Neural progenitor cell (in vitro differentiated cells): ENCODE data around the gene CNTNAP2. TPM values are rescaled to one million over a fixed set of nuclear protein-coding genes. Genes with fewer than 3 reads are reported as not detected.

Source experiments
- DNase-seq: peaks from one replicate; pipeline ENCODE4 v3.0.0-alpha.2; 2016; ENCODE audit warnings: low spot score
- H2AFZ ChIP-seq: fragments of 200-600 bp; sonication (generic); replicated peaks from 2 replicates; pipeline ENCODE4 v1.6.1; 2016; ENCODE audit warnings: antibody characterized with exemption
- H3F3A ChIP-seq: fragments of 200-600 bp; sonication (generic); 2 replicates; pipeline ENCODE4 v1.6.1; 2016; ENCODE audit warnings: antibody characterized with exemption, low read depth
- H3K27ac ChIP-seq: fragments of 200-600 bp; sonication (generic); 2 replicates; pipeline ENCODE4 v1.5.1; 2016; ENCODE audit warnings: mild to moderate bottlenecking
- H3K27me3 ChIP-seq: fragments of 200-600 bp; sonication (generic); 2 replicates; pipeline ENCODE4 v1.6.1; 2016; ENCODE audit warnings: mild to moderate bottlenecking, moderate library complexity
- H3K36me3 ChIP-seq: fragments of 200-600 bp; sonication (generic); 2 replicates; pipeline ENCODE4 v1.5.1; 2016
- H3K4me1 ChIP-seq: fragments of 200-600 bp; sonication (generic); 2 replicates; pipeline ENCODE4 v1.6.1; 2016; ENCODE audit warnings: mixed run types
- H3K4me2 ChIP-seq: fragments of 200-600 bp; sonication (generic); 2 replicates; pipeline ENCODE4 v1.6.1; 2016
- H3K4me3 ChIP-seq: fragments of 200-600 bp; sonication (generic); 2 replicates; pipeline ENCODE4 v1.5.1; 2016
- H3K79me2 ChIP-seq: fragments of 200-600 bp; sonication (generic); 2 replicates; pipeline ENCODE4 v1.6.1; 2016; ENCODE audit warnings: low read depth
- H3K9ac ChIP-seq: fragments of 200-600 bp; sonication (generic); 2 replicates; pipeline ENCODE4 v1.6.1; 2016
- H3K9me3 ChIP-seq: fragments of 200-600 bp; sonication (generic); 2 replicates; pipeline ENCODE4 v1.5.1; 2016; ENCODE audit warnings: low read depth
- H4K20me1 ChIP-seq: fragments of 200-600 bp; sonication (generic); 2 replicates; pipeline ENCODE4 v1.6.1; 2016; ENCODE audit warnings: low read depth
- H3K27ac Mint-ChIP-seq: 3 replicates; pipeline ENCODE4 v1.8.0; 2021; ENCODE audit warnings: mixed read lengths
- H3K27me3 Mint-ChIP-seq: 2 replicates; pipeline ENCODE4 v1.8.0; 2022; ENCODE audit warnings: low read depth, mild to moderate bottlenecking, inconsistent platforms, moderate library complexity, mixed read lengths; ENCODE audit not compliant: insufficient read depth
- H3K36me3 Mint-ChIP-seq: 3 replicates; pipeline ENCODE4 v1.8.0; 2021; ENCODE audit warnings: mixed read lengths
- H3K4me1 Mint-ChIP-seq: 3 replicates; pipeline ENCODE4 v1.8.0; 2021; ENCODE audit warnings: mixed read lengths
- H3K4me3 Mint-ChIP-seq: 3 replicates; pipeline ENCODE4 v1.8.0; 2021; ENCODE audit warnings: mild to moderate bottlenecking, moderate library complexity, mixed read lengths
- H3K9me3 Mint-ChIP-seq: 3 replicates; pipeline ENCODE4 v1.8.0; 2020; ENCODE audit warnings: mixed read lengths
- CTCF ChIP-seq: fragments of 200-600 bp; sonication (generic); IDR thresholded peaks from 2 replicates; pipeline ENCODE4 v1.5.1; 2017; ENCODE audit warnings: antibody characterized with exemption, mild to moderate bottlenecking
- EZH2 ChIP-seq: fragments of 200-600 bp; sonication (generic); IDR thresholded peaks from 2 replicates; pipeline ENCODE4 v1.6.1; 2017; ENCODE audit warnings: antibody characterized with exemption, mild to moderate bottlenecking, moderate library complexity
- EZH2phosphoT487 ChIP-seq: fragments of 200-600 bp; sonication (generic); IDR thresholded peaks from 2 replicates; pipeline ENCODE4 v1.6.1; 2017; ENCODE audit warnings: antibody characterized with exemption
- total RNA-seq: library from RNA; depleted of rRNA; stranded (reverse); fragments of >200 nt; gene quantifications from 2 replicates; pipeline ENCODE4 v1.2.3, GENCODE V29; 2015; ENCODE audit warnings: low replicate concordance

Gene CNTNAP2
- total RNA-seq, 1 donor from 2014 or later: 126 TPM

- no peak overlapping the region for H3K27ac Mint-ChIP-seq
- H3K4me2 ChIP-seq: no peak overlapping the region
- TF ChIP-seq CTCF: no peak
- TF ChIP-seq EZH2: no peak
- no peak for TF ChIP-seq EZH2phosphoT487
- H3K4me3 ChIP-seq: no peak overlapping the region
- no peaks in the 10 kb centered on the region for H3K27me3 Mint-ChIP-seq
- H3K4me1 ChIP-seq: no peaks in the 10 kb centered on the region
- no peak overlapping the region for H3K27ac ChIP-seq
- no peaks in the 10 kb centered on the region for H3K9me3 ChIP-seq
- H3F3A ChIP-seq: no peaks in the 10 kb centered on the region
- no peaks in the 10 kb centered on the region for H3K9me3 Mint-ChIP-seq
- no peak overlapping the region for H2AFZ ChIP-seq
- DNase-seq: no peak
- no peaks in the 10 kb centered on the region for H3K36me3 Mint-ChIP-seq
- no peaks in the 10 kb centered on the region for H3K4me1 Mint-ChIP-seq
- H3K36me3 ChIP-seq: no peaks in the 10 kb centered on the region
- no peaks in the 10 kb centered on the region for H3K27me3 ChIP-seq
- no peak overlapping the region for H3K4me3 Mint-ChIP-seq
- no peaks in the 10 kb centered on the region for H3K79me2 ChIP-seq
- no peaks in the 10 kb centered on the region for H4K20me1 ChIP-seq
- H3K9ac ChIP-seq: no peak overlapping the region
These were observed 821.2 kb downstream of the CNTNAP2 start for GRCh38 chr7:146937836-146938235.

GRCh38 chr7:146943483-146943882 is 826.9 kb downstream of the CNTNAP2 start:
- Histone ChIP-seq H2AFZ (no peak overlapping the region), H3K79me2 (no peaks in the 10 kb centered on the region), H3K4me3 (no peak overlapping the region), H3K9ac (no peak overlapping the region), H4K20me1 (no peaks in the 10 kb centered on the region), H3K27ac (no peak overlapping the region), H3K4me1 (no peaks in the 10 kb centered on the region), H3F3A (no peaks in the 10 kb centered on the region), H3K9me3 (no peaks in the 10 kb centered on the region), H3K36me3 (no peaks in the 10 kb centered on the region), H3K27me3 (no peaks in the 10 kb centered on the region), H3K4me2 (no peak overlapping the region)
- Mint-ChIP-seq H3K9me3 (no peaks in the 10 kb centered on the region), H3K4me1 (no peaks in the 10 kb centered on the region), H3K27ac (no peak overlapping the region), H3K4me3 (no peak overlapping the region), H3K27me3 (no peaks in the 10 kb centered on the region), H3K36me3 (no peaks in the 10 kb centered on the region)
- no peak for TF ChIP-seq EZH2
- no peak for TF ChIP-seq CTCF
- TF ChIP-seq EZH2phosphoT487: no peak
- DNase-seq: no peak

- no peaks in the 10 kb centered on the region for H3K27me3 Mint-ChIP-seq
- TF ChIP-seq EZH2: no peak
- TF ChIP-seq CTCF: no peak
- TF ChIP-seq EZH2phosphoT487: no peak
- no peaks in the 10 kb centered on the region for H4K20me1 ChIP-seq
- H3K36me3 ChIP-seq: no peaks in the 10 kb centered on the region
- no peak overlapping the region for H3K27ac Mint-ChIP-seq
- H3K79me2 ChIP-seq: no peaks in the 10 kb centered on the region
- H3K4me1 ChIP-seq: no peaks in the 10 kb centered on the region
- no peak overlapping the region for H3K9ac ChIP-seq
- no peak overlapping the region for H2AFZ ChIP-seq
- no peaks in the 10 kb centered on the region for H3K9me3 ChIP-seq
- H3K27ac ChIP-seq: no peak overlapping the region
- no peaks in the 10 kb centered on the region for H3K36me3 Mint-ChIP-seq
- no peak overlapping the region for H3K4me3 Mint-ChIP-seq
- no peak overlapping the region for H3K4me3 ChIP-seq
- no peaks in the 10 kb centered on the region for H3K4me1 Mint-ChIP-seq
- no peaks in the 10 kb centered on the region for H3F3A ChIP-seq
- H3K4me2 ChIP-seq: no peak overlapping the region
- DNase-seq: no peak
- peaks cover 14% of the 10 kb centered on the region for H3K9me3 Mint-ChIP-seq
- no peaks in the 10 kb centered on the region for H3K27me3 ChIP-seq
These were observed 832.1 kb downstream of the CNTNAP2 start for GRCh38 chr7:146948703-146949102.

DNA sequence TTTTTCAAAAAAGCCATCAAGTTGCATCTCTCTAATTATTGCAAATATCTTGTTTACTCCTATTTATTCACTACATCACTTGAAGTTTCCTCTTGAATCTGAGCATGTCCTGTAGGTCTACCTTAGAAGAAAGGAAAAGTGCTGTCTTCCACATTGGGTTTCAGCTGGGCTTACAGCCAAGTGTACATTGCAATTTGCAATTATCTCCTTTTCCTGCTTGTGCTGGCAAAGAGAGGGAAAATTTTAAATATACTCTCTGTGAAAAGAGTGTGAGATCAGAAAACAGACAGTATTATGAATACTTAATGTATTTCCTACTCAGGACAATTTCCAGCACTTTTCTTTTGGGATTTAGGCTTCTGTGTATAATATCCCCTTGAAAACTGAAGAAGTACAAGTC is 839.7 kb downstream of the CNTNAP2 start:
- Histone ChIP-seq H2AFZ (no peak overlapping the region), H3K9ac (no peak overlapping the region), H3K27ac (no peak overlapping the region), H3K9me3 (no peaks in the 10 kb centered on the region), H3K36me3 (no peaks in the 10 kb centered on the region), H3K27me3 (no peaks in the 10 kb centered on the region), H4K20me1 (no peaks in the 10 kb centered on the region), H3K4me2 (no peak overlapping the region), H3K4me3 (no peak overlapping the region), H3K79me2 (no peaks in the 10 kb centered on the region), H3K4me1 (no peaks in the 10 kb centered on the region), H3F3A (no peaks in the 10 kb centered on the region)
- H3K27me3 Mint-ChIP-seq: no peaks in the 10 kb centered on the region
- H3K36me3 Mint-ChIP-seq: no peaks in the 10 kb centered on the region
- no peak for DNase-seq
- no peak for TF ChIP-seq EZH2
- TF ChIP-seq CTCF: no peak
- TF ChIP-seq EZH2phosphoT487: no peak
- no peak overlapping the region for H3K27ac Mint-ChIP-seq
- no peak overlapping the region for H3K4me3 Mint-ChIP-seq
- H3K9me3 Mint-ChIP-seq: peaks cover 7% of the 10 kb centered on the region
- peaks cover 15% of the 10 kb centered on the region for H3K4me1 Mint-ChIP-seq
